ENCODE results near the gene CTNND2. TPM values are rescaled to one million over a fixed set of nuclear protein-coding genes. Genes with fewer than 3 reads are reported as not detected.

Gene CTNND2
- total and polyA plus RNA-seq, 9 of the 15 experiments (the other 6 are each of a cell fraction or from before 2014, with no cell fraction given): 0.03 to 0.35 TPM; not detected in 7

DNA sequence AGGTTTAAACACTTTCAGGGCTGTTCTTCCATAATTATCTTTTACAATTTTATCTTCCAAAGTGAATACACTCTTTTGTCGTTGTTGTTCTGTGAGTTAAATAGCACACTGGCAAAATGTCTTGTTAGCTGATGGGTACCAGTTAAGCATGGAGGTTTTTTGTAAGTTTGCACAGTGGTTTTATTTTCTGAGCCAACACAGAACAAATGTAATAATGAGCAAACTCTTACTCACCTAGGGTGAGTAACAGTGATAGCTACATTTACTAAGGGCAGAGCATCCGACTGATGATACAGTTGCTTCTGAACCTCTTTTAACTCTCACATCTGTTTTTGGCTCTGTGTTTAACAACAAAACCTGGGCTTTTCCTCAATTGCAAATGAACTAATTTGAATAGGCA lies 103.2 kb downstream of the CTNND2 start:
- Histone ChIP-seq H3K4me2 (ENCODE audit: insufficient read depth, low read length) (no peak overlapping the region), H4K20me1 (replicated peaks; ENCODE audit: control insufficient read depth, insufficient read depth, low read length) (no peaks in the 10 kb centered on the region), H3K4me3 (no peak overlapping the region), H3K27ac (ENCODE audit: extremely low read depth, low read depth, low read length) (no peak overlapping the region), H3K79me2 (ENCODE audit: control insufficient read depth, insufficient read depth, low read length) (no peaks in the 10 kb centered on the region), H3K36me3 (ENCODE audit: control insufficient read depth, insufficient read depth, low read length) (no peaks in the 10 kb centered on the region), H3K9me3 (replicated peaks; ENCODE audit: control insufficient read depth, insufficient read depth, low read depth, low read length) (no peaks in the 10 kb centered on the region; the same call in 1 of the 2 replicates), H3K4me1 (replicated peaks in 1 of 2; ENCODE audit: control insufficient read depth in 2 of 2, insufficient read depth in 2 of 2, low read length in 2 of 2) (no peaks in the 10 kb centered on the region), H3K9ac (ENCODE audit: insufficient read depth in 1 of 2, low read depth in 2 of 2, low read length in 2 of 2) (no peak overlapping the region), H2AFZ (ENCODE audit: low read depth, low read length) (no peak overlapping the region), H3K9me1 (ENCODE audit: control insufficient read depth, insufficient read depth, low read length) (no peaks in the 10 kb centered on the region), H3K27me3 (ENCODE audit: control insufficient read depth in 2 of 2, insufficient read depth in 2 of 2, low read length in 2 of 2) (no peaks in the 10 kb centered on the region)
- no TSS peak for BruUV-seq (replicated peaks)
- ChIA-PET POLR2A (interaction anchor here (0.6 kb wide), 1 partner anchor 68 kb away, joined by 3 read pairs; no protein-coding TSS in a partner anchor), CTCF (ENCODE audit: low intra/inter-chr PET ratio) (no interaction called here)
- DNase-seq (ENCODE audit: extremely low read depth in 1 of 4, low spot score in 3 of 4): no peak
- 0% methylated on average over 2 of the region's 2 CpGs for WGBS (ENCODE audit: insufficient coverage, low coverage, missing lambda C conversion rate)
- ATAC-seq: no peak
- FAIRE-seq: no peak
- in situ Hi-C loops (cut with MboI): no loop called here
- intact Hi-C loops (cut with micrococcal nuclease): no loop called here
- TF ChIP-seq HDAC2 (IDR thresholded peaks at IDR 0.05) (no peak), SMAD4 (CRISPR knock-in tag; conservative IDR thresholded peaks at IDR 0.05) (no peak), USF1 (CRISPR knock-in tag; IDR thresholded peaks at IDR 0.05) (no peak), LCOR (CRISPR knock-in tag; IDR thresholded peaks at IDR 0.05) (no peak), ELK3 (CRISPR knock-in tag; IDR thresholded peaks at IDR 0.05) (no peak), ZNF644 (tag; IDR thresholded peaks at IDR 0.05; ENCODE audit: low read depth) (no peak), MAFG (tag; conservative IDR thresholded peaks at IDR 0.05) (no peak), KLF16 (IDR thresholded peaks at IDR 0.05) (no peak), DNMT1 (IDR thresholded peaks at IDR 0.05) (no peak), PHB (CRISPR knock-in tag; IDR thresholded peaks at IDR 0.05) (no peak), ESRRA (IDR thresholded peaks at IDR 0.05; ENCODE audit: borderline replicate concordance, low read depth) (no peak), ZFPM2 (CRISPR knock-in tag; IDR thresholded peaks at IDR 0.05) (no peak), MTA3 (IDR thresholded peaks at IDR 0.05; ENCODE audit: borderline replicate concordance) (no peak)
- TF ChIP-seq, protein P1, sequence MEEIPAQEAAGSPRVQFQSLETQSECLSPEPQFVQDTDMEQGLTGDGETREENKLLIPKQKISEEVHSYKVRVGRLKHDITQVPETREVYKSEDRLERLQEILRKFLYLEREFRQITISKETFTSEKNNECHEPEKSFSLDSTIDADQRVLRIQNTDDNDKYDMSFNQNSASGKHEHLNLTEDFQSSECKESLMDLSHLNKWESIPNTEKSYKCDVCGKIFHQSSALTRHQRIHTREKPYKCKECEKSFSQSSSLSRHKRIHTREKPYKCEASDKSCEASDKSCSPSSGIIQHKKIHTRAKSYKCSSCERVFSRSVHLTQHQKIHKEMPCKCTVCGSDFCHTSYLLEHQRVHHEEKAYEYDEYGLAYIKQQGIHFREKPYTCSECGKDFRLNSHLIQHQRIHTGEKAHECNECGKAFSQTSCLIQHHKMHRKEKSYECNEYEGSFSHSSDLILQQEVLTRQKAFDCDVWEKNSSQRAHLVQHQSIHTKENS (CRISPR knock-in tag; IDR thresholded peaks at IDR 0.05): no peak
- TF ChIP-seq, protein P2, sequence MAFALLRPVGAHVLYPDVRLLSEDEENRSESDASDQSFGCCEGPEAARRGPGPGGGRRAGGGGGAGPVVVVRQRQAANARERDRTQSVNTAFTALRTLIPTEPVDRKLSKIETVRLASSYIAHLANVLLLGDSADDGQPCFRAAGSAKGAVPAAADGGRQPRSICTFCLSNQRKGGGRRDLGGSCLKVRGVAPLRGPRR (CRISPR knock-in tag; IDR thresholded peaks at IDR 0.05): no peak

All from K562 (cell line).